Measurements from ENCODE around the gene DNAJC9.
A peak's percentile ranks its signal among the peaks of the same experiment; 100 is the strongest.

DNAJC9 gene

GRCh38 chr10:73218431-73219191 lies 28.4 kb downstream of the DNAJC9 start:
- ChIA-PET POLR2A (ENCODE audit: low non-redundant PET) (no interaction called here), CTCF (interaction anchor here (0.6 to 0.9 kb wide), 5 partner anchors 11 to 274 kb away, joined by 3 to 5 read pairs (median 3); no protein-coding TSS in a partner anchor)
- peak; percentile 13 for DNase-seq (ENCODE audit: low spot score)

DNA sequence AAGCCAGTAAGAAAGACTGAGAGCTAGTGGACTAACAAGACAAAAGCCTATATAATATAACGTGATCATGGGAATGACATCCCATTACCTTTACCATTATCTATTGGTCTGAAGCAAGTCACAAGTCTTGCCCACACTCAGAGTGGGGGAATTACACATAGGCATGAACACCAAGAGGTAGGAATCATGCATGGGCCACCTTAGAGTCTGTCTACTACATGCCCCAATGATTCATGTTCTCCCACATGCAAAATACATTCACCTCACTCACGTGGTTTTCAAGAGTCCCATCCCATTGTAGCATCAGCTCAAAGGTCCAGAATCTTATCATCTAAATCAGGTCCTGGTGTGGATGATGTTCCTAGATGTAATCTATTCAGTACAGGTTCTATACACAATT lies 29.4 kb downstream of the DNAJC9 start:
- ChIA-PET CTCF (no interaction called here), POLR2A (ENCODE audit: low non-redundant PET) (no interaction called here)
- DNase-seq (ENCODE audit: low spot score) = no peak
- TF ChIP-seq, protein P1, sequence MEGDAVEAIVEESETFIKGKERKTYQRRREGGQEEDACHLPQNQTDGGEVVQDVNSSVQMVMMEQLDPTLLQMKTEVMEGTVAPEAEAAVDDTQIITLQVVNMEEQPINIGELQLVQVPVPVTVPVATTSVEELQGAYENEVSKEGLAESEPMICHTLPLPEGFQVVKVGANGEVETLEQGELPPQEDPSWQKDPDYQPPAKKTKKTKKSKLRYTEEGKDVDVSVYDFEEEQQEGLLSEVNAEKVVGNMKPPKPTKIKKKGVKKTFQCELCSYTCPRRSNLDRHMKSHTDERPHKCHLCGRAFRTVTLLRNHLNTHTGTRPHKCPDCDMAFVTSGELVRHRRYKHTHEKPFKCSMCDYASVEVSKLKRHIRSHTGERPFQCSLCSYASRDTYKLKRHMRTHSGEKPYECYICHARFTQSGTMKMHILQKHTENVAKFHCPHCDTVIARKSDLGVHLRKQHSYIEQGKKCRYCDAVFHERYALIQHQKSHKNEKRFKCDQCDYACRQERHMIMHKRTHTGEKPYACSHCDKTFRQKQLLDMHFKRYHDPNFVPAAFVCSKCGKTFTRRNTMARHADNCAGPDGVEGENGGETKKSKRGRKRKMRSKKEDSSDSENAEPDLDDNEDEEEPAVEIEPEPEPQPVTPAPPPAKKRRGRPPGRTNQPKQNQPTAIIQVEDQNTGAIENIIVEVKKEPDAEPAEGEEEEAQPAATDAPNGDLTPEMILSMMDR (conservative IDR thresholded peaks at IDR 0.05; ENCODE audit: low read depth) = no peak
- no peak overlapping the region for H3K27ac ChIP-seq

More at GRCh38 chr10:73218431-73219191, 28.4 kb downstream of the DNAJC9 start:
- H3K27ac ChIP-seq = no peak overlapping the region
- TF ChIP-seq, protein P1 (conservative IDR thresholded peaks at IDR 0.05; ENCODE audit: low read depth) = no peak

GRCh38 chr10:73215749-73216148 lies 31.3 kb downstream of the DNAJC9 start:
- no peak overlapping the region for H3K27ac ChIP-seq
- POLR2A ChIA-PET (ENCODE audit: low non-redundant PET) = no interaction called here

DNA sequence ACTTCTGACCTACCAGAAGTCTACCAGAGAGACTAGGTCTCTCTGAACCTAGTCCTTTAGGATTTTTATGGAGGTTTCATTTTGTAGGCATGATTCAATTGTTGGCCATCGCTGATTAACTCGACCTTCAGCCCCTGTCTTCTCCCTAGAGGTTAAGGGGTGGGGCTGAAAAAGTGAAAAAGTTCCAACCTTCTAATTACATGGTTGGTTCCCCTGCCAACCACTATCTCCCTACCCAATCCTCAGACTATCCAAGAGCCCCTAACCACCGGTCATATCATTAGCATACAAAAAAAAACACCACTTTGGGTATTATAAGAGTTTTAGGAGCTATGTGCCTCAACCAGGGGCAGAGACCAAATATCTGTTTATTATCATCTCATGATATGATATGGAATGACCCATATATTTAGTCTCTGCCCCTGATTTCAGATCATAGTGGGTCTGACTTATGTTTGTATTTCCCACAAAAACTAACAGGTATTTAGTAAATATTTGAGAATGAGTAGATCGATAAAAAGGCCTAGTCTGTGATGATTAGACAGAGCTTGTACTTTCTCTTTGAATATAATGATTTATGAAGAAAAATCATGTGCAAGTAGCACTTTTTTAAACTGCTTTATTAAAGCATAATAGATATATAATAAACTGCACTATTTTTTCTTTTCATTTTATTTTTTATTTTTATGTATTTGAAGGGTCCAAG lies 35.8 kb downstream of the DNAJC9 start:
- DNase-seq (ENCODE audit: low spot score) = no peak
- ChIA-PET POLR2A (ENCODE audit: low non-redundant PET) (no interaction called here), CTCF (no interaction called here)
- TF ChIP-seq, protein P1 (conservative IDR thresholded peaks at IDR 0.05; ENCODE audit: low read depth) = no peak
- no peak overlapping the region for H3K27ac ChIP-seq

More at GRCh38 chr10:73215749-73216148, 31.3 kb downstream of the DNAJC9 start:
- no peak for DNase-seq (ENCODE audit: low spot score)
- CTCF ChIA-PET = no interaction called here
- TF ChIP-seq, protein P1 (conservative IDR thresholded peaks at IDR 0.05; ENCODE audit: low read depth) = no peak

- TF ChIP-seq, protein P1 (conservative IDR thresholded peaks at IDR 0.05; ENCODE audit: low read depth) = no peak
- ChIA-PET CTCF (no interaction called here), POLR2A (ENCODE audit: low non-redundant PET) (interaction anchor here (0.6 kb wide), 1 partner anchor 25 kb away, joined by 3 read pairs; no protein-coding TSS in a partner anchor)
- no peak for DNase-seq (ENCODE audit: low spot score)
- no peak overlapping the region for H3K27ac ChIP-seq
Observed at GRCh38 chr10:73210395-73211105, 36.5 kb downstream of the DNAJC9 start.

DNA sequence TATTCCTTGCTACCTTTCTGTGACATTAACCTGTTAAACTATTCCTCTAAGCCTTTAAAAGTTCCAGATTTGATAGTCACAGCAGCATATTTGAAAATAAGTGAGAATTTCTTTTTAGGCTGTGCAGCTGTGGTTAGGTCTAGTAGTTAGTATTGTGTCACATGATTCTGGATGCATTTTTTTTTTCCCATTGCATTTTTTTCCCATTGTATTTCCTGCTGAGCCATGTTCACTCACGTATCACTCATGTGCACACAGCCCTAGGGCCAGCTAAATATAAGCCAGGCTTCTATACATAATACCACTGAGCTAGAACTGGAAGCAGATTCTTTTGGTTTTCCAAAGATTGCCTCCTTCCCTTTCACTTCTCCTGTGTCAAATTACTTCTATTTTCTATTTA lies 37.4 kb downstream of the DNAJC9 start:
- peak; percentile 62 for DNase-seq (ENCODE audit: low spot score)
- ChIA-PET POLR2A (ENCODE audit: low non-redundant PET) (interaction anchor here (0.6 kb wide), 1 partner anchor 26 kb away, joined by 3 read pairs; no protein-coding TSS in a partner anchor), CTCF (no interaction called here)
- no peak overlapping the region for H3K27ac ChIP-seq
- TF ChIP-seq, protein P1 (conservative IDR thresholded peaks at IDR 0.05; ENCODE audit: low read depth) = no peak
